Kidney epithelial cell (primary cell): Measurements from ENCODE around the gene ABL2. TPM values are rescaled to one million over a fixed set of nuclear protein-coding genes. Genes with fewer than 3 reads are reported as not detected.
A peak's percentile ranks its signal among the peaks of the same experiment; 100 is the strongest.

Experiments used
- DNase-seq: peaks from one replicate; pipeline ENCODE4 v3.0.0-alpha.2; 2010; ENCODE audit warnings: low read depth
- H3K27me3 ChIP-seq: 2 replicates; pipeline ENCODE4 v1.6.0; 2011; ENCODE audit warnings: low read length; ENCODE audit not compliant: control insufficient read depth, insufficient read depth
- H3K36me3 ChIP-seq: 2 replicates; pipeline ENCODE4 v1.5.1; 2011; ENCODE audit warnings: low read length; ENCODE audit not compliant: control insufficient read depth, insufficient read depth
- H3K4me3 ChIP-seq: 2 replicates; pipeline ENCODE4 v1.5.1; 2011; ENCODE audit warnings: low read depth, mild to moderate bottlenecking, control low read depth, low read length
- total RNA-seq: library from RNA; depleted of rRNA; stranded (reverse); fragments of >200 nt; gene quantifications from 2 replicates; pipeline ENCODE4 v1.2.3, GENCODE V29; 2015
- TF ChIP-seq, protein P1 (sequence below): IDR thresholded peaks from 2 replicates; pipeline ENCODE4 v1.5.1; 2011; ENCODE audit warnings: mild to moderate bottlenecking, moderate library complexity, low read length, control low read depth, inconsistent platforms; ENCODE audit not compliant: insufficient read depth, poor library complexity, severe bottlenecking

Gene ABL2
- total RNA-seq, 1 donor from 2014 or later, result 47.4 TPM

DNA sequence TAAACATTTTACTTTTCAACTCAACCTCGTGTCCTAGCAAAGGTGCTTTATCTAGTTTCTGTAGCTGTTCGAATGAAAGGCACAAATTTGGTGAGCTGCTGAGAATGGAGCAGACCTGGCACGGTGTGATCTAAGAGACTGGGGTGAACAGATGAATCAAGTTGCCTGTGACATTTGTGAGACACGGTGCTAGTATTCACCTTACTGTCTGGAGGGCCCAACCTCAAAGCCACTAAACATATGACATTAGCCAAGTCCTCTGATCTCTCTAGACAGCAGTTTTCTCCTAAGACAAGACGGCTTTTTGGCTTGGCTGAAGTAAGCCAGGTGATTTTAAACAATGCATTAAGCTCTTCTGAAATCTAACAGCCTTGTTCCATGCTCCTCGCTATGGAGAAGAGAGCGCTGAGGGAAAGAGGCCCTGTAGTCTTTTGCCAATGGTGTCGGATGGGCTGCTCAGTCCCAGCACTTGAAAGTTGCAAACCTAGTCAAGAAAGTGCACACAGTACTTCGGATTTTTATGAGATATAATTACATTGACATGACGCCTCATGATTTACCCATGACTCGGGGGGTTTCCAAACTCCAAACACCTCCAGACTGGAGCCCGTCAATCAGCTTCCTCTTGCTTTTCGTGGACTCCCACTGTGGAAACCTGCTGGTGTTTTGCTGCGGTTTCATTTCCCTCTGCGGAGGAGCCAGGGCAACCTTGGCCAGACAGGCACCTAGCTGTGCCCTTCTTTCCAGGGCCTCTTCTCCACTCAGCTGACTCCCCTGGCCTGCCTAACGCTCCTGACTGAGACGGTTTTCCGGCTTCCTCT, 148.4 kb downstream of the ABL2 start:
- TF ChIP-seq, protein P1, sequence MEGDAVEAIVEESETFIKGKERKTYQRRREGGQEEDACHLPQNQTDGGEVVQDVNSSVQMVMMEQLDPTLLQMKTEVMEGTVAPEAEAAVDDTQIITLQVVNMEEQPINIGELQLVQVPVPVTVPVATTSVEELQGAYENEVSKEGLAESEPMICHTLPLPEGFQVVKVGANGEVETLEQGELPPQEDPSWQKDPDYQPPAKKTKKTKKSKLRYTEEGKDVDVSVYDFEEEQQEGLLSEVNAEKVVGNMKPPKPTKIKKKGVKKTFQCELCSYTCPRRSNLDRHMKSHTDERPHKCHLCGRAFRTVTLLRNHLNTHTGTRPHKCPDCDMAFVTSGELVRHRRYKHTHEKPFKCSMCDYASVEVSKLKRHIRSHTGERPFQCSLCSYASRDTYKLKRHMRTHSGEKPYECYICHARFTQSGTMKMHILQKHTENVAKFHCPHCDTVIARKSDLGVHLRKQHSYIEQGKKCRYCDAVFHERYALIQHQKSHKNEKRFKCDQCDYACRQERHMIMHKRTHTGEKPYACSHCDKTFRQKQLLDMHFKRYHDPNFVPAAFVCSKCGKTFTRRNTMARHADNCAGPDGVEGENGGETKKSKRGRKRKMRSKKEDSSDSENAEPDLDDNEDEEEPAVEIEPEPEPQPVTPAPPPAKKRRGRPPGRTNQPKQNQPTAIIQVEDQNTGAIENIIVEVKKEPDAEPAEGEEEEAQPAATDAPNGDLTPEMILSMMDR, result no peak
- H3K4me3 ChIP-seq, result peak overlapping the region; percentile 90
- H3K27me3 ChIP-seq, result no peaks in the 10 kb centered on the region
- no peak for DNase-seq
- no peaks in the 10 kb centered on the region for H3K36me3 ChIP-seq

DNA sequence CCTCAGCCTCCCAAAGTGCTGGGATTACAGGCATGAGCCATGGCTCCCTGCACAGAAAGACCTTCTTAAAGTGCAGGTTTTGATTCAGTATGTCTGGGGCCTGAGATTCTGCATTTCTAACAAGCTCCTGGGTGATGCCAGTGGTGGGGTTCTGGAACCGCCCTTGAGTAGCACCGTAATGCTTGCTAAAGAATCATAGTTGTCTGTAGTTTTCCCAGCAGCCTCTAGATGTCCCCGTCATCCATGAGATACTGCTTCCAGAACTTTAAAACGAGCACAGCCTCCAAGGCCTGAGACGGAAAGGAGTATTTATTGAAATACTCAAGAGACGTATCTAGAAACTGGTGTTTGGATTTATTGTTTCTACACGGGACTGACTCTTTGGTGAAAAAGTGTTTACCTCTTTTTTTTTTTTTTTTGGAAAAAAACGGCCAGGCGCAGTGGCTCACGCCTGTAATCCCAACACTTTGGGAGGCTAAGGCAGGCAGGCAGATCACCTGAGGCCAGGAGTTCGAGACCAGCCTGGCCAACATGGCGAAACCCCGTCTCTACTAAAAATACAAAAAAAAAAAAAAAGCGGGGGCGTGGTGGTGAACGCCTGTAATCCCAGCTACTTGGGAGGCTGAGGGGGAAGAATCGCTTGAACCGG, 150.2 kb downstream of the ABL2 start:
- Histone ChIP-seq H3K4me3 (no peak overlapping the region), H3K36me3 (no peaks in the 10 kb centered on the region), H3K27me3 (no peaks in the 10 kb centered on the region)
- TF ChIP-seq, protein P1, result peak; percentile 71
- DNase-seq, result no peak

DNA sequence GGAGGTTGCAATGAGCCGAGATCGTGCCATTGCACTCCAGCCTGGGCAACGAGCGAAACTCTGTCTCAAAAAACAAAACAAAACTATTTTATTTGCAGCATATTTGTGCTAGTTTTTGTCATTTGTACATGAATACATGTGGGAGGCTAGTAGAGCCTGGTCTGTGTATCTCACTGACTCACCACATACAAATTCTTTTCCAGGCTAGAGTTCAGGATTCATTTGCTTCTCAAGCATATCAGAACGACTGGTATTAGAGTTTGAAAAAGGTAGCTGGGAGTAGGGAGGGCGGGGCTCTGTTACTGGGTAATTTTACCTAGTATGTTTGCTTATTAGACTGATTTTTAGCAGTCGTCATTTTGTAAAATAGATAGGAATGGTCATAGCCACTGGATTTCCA, 152.1 kb downstream of the ABL2 start:
- Histone ChIP-seq H3K36me3 (no peaks in the 10 kb centered on the region), H3K27me3 (no peaks in the 10 kb centered on the region), H3K4me3 (no peak overlapping the region)
- TF ChIP-seq, protein P1, result no peak
- DNase-seq, result no peak

DNA sequence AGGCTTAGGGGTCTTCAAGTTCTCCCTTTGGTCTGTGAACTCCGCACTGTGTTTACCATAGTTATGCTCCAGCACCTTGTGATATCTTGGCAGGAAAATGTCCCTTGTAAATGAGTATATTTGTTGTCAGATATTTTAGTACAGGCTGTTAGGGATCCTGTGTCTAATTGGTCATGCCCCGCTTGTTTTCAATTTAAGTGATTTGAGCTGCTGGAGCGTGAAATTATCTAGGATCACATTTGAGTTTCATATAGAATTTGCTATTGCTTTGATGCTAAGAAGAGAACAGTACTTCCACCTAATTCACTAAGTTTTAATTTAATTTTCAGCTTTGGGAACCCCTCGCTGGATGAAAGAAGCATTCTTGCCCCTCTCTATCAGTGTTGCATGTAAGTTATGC, 163.0 kb downstream of the ABL2 start:
- TF ChIP-seq, protein P1, result no peak
- no peaks in the 10 kb centered on the region for H3K27me3 ChIP-seq
- DNase-seq, result no peak
- no peaks in the 10 kb centered on the region for H3K36me3 ChIP-seq
- no peak overlapping the region for H3K4me3 ChIP-seq

DNA sequence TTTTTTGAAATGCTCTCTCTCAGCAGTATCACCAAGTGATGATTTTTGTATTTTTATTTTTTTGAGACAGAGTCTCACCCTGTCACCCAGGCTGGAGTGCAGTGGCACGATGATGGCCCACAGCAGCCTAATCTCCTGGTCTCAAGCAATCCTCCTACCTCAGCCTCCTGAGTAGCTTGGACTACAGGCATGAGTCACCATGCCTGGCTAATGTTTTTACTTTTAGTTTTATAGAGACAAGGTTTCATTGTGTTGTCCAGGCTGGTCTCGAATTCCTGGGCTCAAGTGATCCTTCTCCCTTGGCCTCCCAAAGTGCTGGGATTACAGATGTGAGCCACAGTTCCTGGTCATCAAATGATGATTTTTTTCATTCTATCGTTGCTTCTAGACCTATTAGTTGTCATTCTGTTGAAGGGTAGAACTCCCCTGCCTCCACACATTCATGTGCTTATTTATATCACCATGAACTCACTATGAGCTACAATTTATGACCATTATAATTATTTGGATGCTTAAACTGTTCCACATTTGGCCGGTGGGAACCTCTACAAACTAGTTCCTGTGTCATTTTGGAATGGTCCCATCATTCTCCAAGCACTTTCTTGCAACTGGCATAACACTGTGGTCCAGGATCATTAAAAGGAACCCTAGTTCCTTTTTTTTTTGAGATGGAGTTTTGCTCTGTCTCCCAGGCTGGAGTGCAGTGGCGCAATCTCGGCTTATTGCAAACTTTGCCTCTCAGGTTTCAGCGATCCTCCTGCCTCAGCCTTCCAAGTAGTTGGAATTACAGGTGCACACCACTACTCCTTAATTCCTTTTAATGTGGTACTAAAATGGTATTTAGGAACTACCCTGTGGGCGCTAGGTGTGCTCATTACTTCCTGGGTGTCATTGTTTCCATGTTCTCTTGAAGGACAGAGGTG, 167.9 kb downstream of the ABL2 start:
- no peaks in the 10 kb centered on the region for H3K27me3 ChIP-seq
- no peak overlapping the region for H3K4me3 ChIP-seq
- peaks cover 1% of the 10 kb centered on the region for H3K36me3 ChIP-seq
- DNase-seq, result no peak
- TF ChIP-seq, protein P1, result no peak
